ENCODE measurements around the gene TMEM222.
A peak's percentile ranks its signal among the peaks of the same experiment; 100 is the strongest.

TMEM222 gene

GRCh38 chr1:27356277-27356618 lies 34.3 kb downstream of the TMEM222 start:
- Histone ChIP-seq H3K9ac (ENCODE audit: low read length) (no peak overlapping the region), H3K27me3 (ENCODE audit: control insufficient read depth in 1 of 2, insufficient read depth in 2 of 2, low read length in 2 of 2) (peaks cover 0 to 2% of the 10 kb centered on the region in 2 donors), H3K27ac (ENCODE audit: low read depth, low read length) (no peak overlapping the region), H3K36me3 (ENCODE audit: insufficient read depth, low read length) (peaks cover 36% of the 10 kb centered on the region), H3K4me1 (ENCODE audit: insufficient read depth, low read length) (peaks cover 5% of the 10 kb centered on the region), H3K9me3 (ENCODE audit: low read length) (no peaks in the 10 kb centered on the region), H3K4me3 (ENCODE audit: low read depth in 1 of 2, low read length in 2 of 2) (no peak overlapping the region)

GRCh38 chr1:27356619-27357280 lies 34.8 kb downstream of the TMEM222 start:
- H3K4me1 ChIP-seq (ENCODE audit: insufficient read depth, low read length) = peaks cover 5% of the 10 kb centered on the region
- no peaks in the 10 kb centered on the region for H3K27me3 ChIP-seq (ENCODE audit: control insufficient read depth in 1 of 2, insufficient read depth in 2 of 2, low read length in 2 of 2)
- H3K4me3 ChIP-seq (ENCODE audit: low read depth in 1 of 2, low read length in 2 of 2) = peak overlapping the region in 1 of 2 donors; percentile 43
- H3K9ac ChIP-seq (ENCODE audit: low read length) = no peak overlapping the region
- H3K27ac ChIP-seq (ENCODE audit: low read depth, low read length) = no peak overlapping the region
- no peaks in the 10 kb centered on the region for H3K9me3 ChIP-seq (ENCODE audit: low read length)
- peaks cover 41% of the 10 kb centered on the region for H3K36me3 ChIP-seq (ENCODE audit: insufficient read depth, low read length)

- Histone ChIP-seq H3K36me3 (ENCODE audit: insufficient read depth, low read length) (peaks cover 48% of the 10 kb centered on the region), H3K27ac (ENCODE audit: low read depth, low read length) (peak overlapping the region; percentile 27), H3K4me1 (ENCODE audit: insufficient read depth, low read length) (peaks cover 5% of the 10 kb centered on the region), H3K9me3 (ENCODE audit: low read length) (no peaks in the 10 kb centered on the region), H3K27me3 (ENCODE audit: control insufficient read depth in 1 of 2, insufficient read depth in 2 of 2, low read length in 2 of 2) (no peaks in the 10 kb centered on the region), H3K4me3 (ENCODE audit: low read depth in 1 of 2, low read length in 2 of 2) (peak overlapping the region in 1 of 2 donors; percentile 43), H3K9ac (ENCODE audit: low read length) (no peak overlapping the region)
Measured at GRCh38 chr1:27357281-27358037, 35.5 kb downstream of the TMEM222 start.

GRCh38 chr1:27358038-27358927 lies 36.3 kb downstream of the TMEM222 start:
- Histone ChIP-seq H3K27me3 (ENCODE audit: control insufficient read depth in 1 of 2, insufficient read depth in 2 of 2, low read length in 2 of 2) (no peaks in the 10 kb centered on the region), H3K4me1 (ENCODE audit: insufficient read depth, low read length) (peaks cover 5% of the 10 kb centered on the region), H3K27ac (ENCODE audit: low read depth, low read length) (no peak overlapping the region), H3K36me3 (ENCODE audit: insufficient read depth, low read length) (peaks cover 56% of the 10 kb centered on the region), H3K9me3 (ENCODE audit: low read length) (no peaks in the 10 kb centered on the region), H3K4me3 (ENCODE audit: low read depth in 1 of 2, low read length in 2 of 2) (no peak overlapping the region), H3K9ac (ENCODE audit: low read length) (no peak overlapping the region)

- H3K36me3 ChIP-seq (ENCODE audit: insufficient read depth, low read length) = peaks cover 61% of the 10 kb centered on the region
- no peak overlapping the region for H3K27ac ChIP-seq (ENCODE audit: low read depth, low read length)
- H3K27me3 ChIP-seq (ENCODE audit: control insufficient read depth in 1 of 2, insufficient read depth in 2 of 2, low read length in 2 of 2) = no peaks in the 10 kb centered on the region
- no peak overlapping the region for H3K9ac ChIP-seq (ENCODE audit: low read length)
- peaks cover 5% of the 10 kb centered on the region for H3K4me1 ChIP-seq (ENCODE audit: insufficient read depth, low read length)
- H3K9me3 ChIP-seq (ENCODE audit: low read length) = no peaks in the 10 kb centered on the region
- no peak overlapping the region for H3K4me3 ChIP-seq (ENCODE audit: low read depth in 1 of 2, low read length in 2 of 2)
Measured at GRCh38 chr1:27358928-27359313, 37.0 kb downstream of the TMEM222 start.

GRCh38 chr1:27359822-27360158 lies 37.8 kb downstream of the TMEM222 start:
- peaks cover 61% of the 10 kb centered on the region for H3K36me3 ChIP-seq (ENCODE audit: insufficient read depth, low read length)
- peak overlapping the region in 1 of 2 donors; percentile 23 for H3K4me3 ChIP-seq (ENCODE audit: low read depth in 1 of 2, low read length in 2 of 2)
- H3K27ac ChIP-seq (ENCODE audit: low read depth, low read length) = no peak overlapping the region
- no peak overlapping the region for H3K9ac ChIP-seq (ENCODE audit: low read length)
- H3K4me1 ChIP-seq (ENCODE audit: insufficient read depth, low read length) = peaks cover 12% of the 10 kb centered on the region
- no peaks in the 10 kb centered on the region for H3K27me3 ChIP-seq (ENCODE audit: control insufficient read depth in 1 of 2, insufficient read depth in 2 of 2, low read length in 2 of 2)
- H3K9me3 ChIP-seq (ENCODE audit: low read length) = no peaks in the 10 kb centered on the region

- Histone ChIP-seq H3K36me3 (ENCODE audit: insufficient read depth, low read length) (peaks cover 59% of the 10 kb centered on the region), H3K4me1 (ENCODE audit: insufficient read depth, low read length) (peaks cover 18% of the 10 kb centered on the region), H3K9me3 (ENCODE audit: low read length) (no peaks in the 10 kb centered on the region), H3K27ac (ENCODE audit: low read depth, low read length) (no peak overlapping the region), H3K27me3 (ENCODE audit: control insufficient read depth in 1 of 2, insufficient read depth in 2 of 2, low read length in 2 of 2) (no peaks in the 10 kb centered on the region), H3K4me3 (ENCODE audit: low read depth in 1 of 2, low read length in 2 of 2) (peak overlapping the region; percentile 11 to 23), H3K9ac (ENCODE audit: low read length) (no peak overlapping the region)
Measured at GRCh38 chr1:27360159-27361043, 38.4 kb downstream of the TMEM222 start.

GRCh38 chr1:27361044-27361402 lies 39.1 kb downstream of the TMEM222 start:
- H3K36me3 ChIP-seq (ENCODE audit: insufficient read depth, low read length) = peaks cover 53% of the 10 kb centered on the region
- no peak overlapping the region for H3K4me3 ChIP-seq (ENCODE audit: low read depth in 1 of 2, low read length in 2 of 2)

GRCh38 chr1:27361553-27361952 lies 39.6 kb downstream of the TMEM222 start:
- no peaks in the 10 kb centered on the region for H3K27me3 ChIP-seq (ENCODE audit: control insufficient read depth in 1 of 2, insufficient read depth in 2 of 2, low read length in 2 of 2)
- no peak overlapping the region for H3K4me3 ChIP-seq (ENCODE audit: low read depth in 1 of 2, low read length in 2 of 2)
- H3K9ac ChIP-seq (ENCODE audit: low read length) = no peak overlapping the region
- peaks cover 48% of the 10 kb centered on the region for H3K36me3 ChIP-seq (ENCODE audit: insufficient read depth, low read length)
- H3K27ac ChIP-seq (ENCODE audit: low read depth, low read length) = no peak overlapping the region
- peaks cover 18% of the 10 kb centered on the region for H3K4me1 ChIP-seq (ENCODE audit: insufficient read depth, low read length)
- H3K9me3 ChIP-seq (ENCODE audit: low read length) = no peaks in the 10 kb centered on the region

More at GRCh38 chr1:27361044-27361402, 39.1 kb downstream of the TMEM222 start:
- Histone ChIP-seq H3K27ac (ENCODE audit: low read depth, low read length) (no peak overlapping the region), H3K4me1 (ENCODE audit: insufficient read depth, low read length) (peaks cover 18% of the 10 kb centered on the region), H3K27me3 (ENCODE audit: control insufficient read depth in 1 of 2, insufficient read depth in 2 of 2, low read length in 2 of 2) (no peaks in the 10 kb centered on the region), H3K9me3 (ENCODE audit: low read length) (no peaks in the 10 kb centered on the region), H3K9ac (ENCODE audit: low read length) (no peak overlapping the region)

- Histone ChIP-seq H3K9me3 (ENCODE audit: low read length) (no peaks in the 10 kb centered on the region), H3K4me3 (ENCODE audit: low read depth in 1 of 2, low read length in 2 of 2) (peak overlapping the region in 1 of 2 donors; percentile 57), H3K36me3 (ENCODE audit: insufficient read depth, low read length) (peaks cover 40% of the 10 kb centered on the region), H3K27me3 (ENCODE audit: control insufficient read depth in 1 of 2, insufficient read depth in 2 of 2, low read length in 2 of 2) (no peaks in the 10 kb centered on the region), H3K27ac (ENCODE audit: low read depth, low read length) (no peak overlapping the region), H3K4me1 (ENCODE audit: insufficient read depth, low read length) (peaks cover 25% of the 10 kb centered on the region), H3K9ac (ENCODE audit: low read length) (no peak overlapping the region)
Measured at GRCh38 chr1:27363766-27364695, 42.1 kb downstream of the TMEM222 start.
